Karpas-422 (cell line): Measurements from ENCODE around the gene TMTC2. TPM values are rescaled to one million over a fixed set of nuclear protein-coding genes. Genes with fewer than 3 reads are reported as not detected.
"Not testable (repeated sequence)": the region's sequence is repeated elsewhere in the genome, so short reads cannot be mapped to it uniquely, and the experiment has no call there.

ENCODE experiments used
- DNase-seq: peaks from one replicate; pipeline ENCODE4 v3.0.0-alpha.2; 2015
- H2AFZ ChIP-seq: fragments of 200-600 bp; sonication (generic); 2 replicates; pipeline ENCODE4 v1.6.1; 2014; ENCODE audit warnings: antibody characterized with exemption, low read length, mixed read lengths
- H3K27ac ChIP-seq: fragments of 200-600 bp; sonication (generic); 2 replicates; pipeline ENCODE4 v1.5.1; 2014; ENCODE audit warnings: mild to moderate bottlenecking, low read length, moderate library complexity
- H3K27me3 ChIP-seq: fragments of 200-600 bp; sonication (generic); 2 replicates; pipeline ENCODE4 v1.6.1; 2014; ENCODE audit warnings: low read length, mixed read lengths
- H3K36me3 ChIP-seq: fragments of 200-600 bp; sonication (generic); 2 replicates; pipeline ENCODE4 v1.6.1; 2014; ENCODE audit warnings: low read length, mixed read lengths; ENCODE audit not compliant: insufficient read depth
- H3K4me1 ChIP-seq: fragments of 200-600 bp; sonication (generic); 2 replicates; pipeline ENCODE4 v1.6.1; 2014; ENCODE audit warnings: mild to moderate bottlenecking, low read length, mixed read lengths
- H3K4me2 ChIP-seq: fragments of 200-600 bp; sonication (generic); 2 replicates; pipeline ENCODE4 v1.6.1; 2014; ENCODE audit warnings: low read length, low read depth, mild to moderate bottlenecking; ENCODE audit not compliant: poor library complexity, severe bottlenecking
- H3K4me3 ChIP-seq: fragments of 200-600 bp; sonication (generic); 2 replicates; pipeline ENCODE4 v1.5.1; 2014; ENCODE audit warnings: mild to moderate bottlenecking, antibody characterized with exemption, low read length, mixed read lengths
- H3K79me2 ChIP-seq: fragments of 200-600 bp; sonication (generic); 2 replicates; pipeline ENCODE4 v1.6.1; 2014; ENCODE audit warnings: mild to moderate bottlenecking, low read length, mixed read lengths
- H3K9ac ChIP-seq: fragments of 200-600 bp; sonication (generic); 2 replicates; pipeline ENCODE4 v1.6.0; 2014; ENCODE audit warnings: low read length
- H3K9me2 ChIP-seq: fragments of 200-600 bp; sonication (generic), shearing (Covaris generic); replicated peaks from 2 replicates; pipeline ENCODE4 v1.6.0; 2014; ENCODE audit warnings: mild to moderate bottlenecking, low read length, moderate library complexity; ENCODE audit not compliant: insufficient read depth
- H3K9me3 ChIP-seq: fragments of 300-700, 200-600 bp; sonication (generic); 2 replicates; pipeline ENCODE4 v1.6.1; 2014; ENCODE audit warnings: low read length, mixed read lengths
- H4K20me1 ChIP-seq: fragments of 200-600 bp; sonication (generic); 2 replicates; pipeline ENCODE4 v1.6.1; 2014; ENCODE audit warnings: mild to moderate bottlenecking, antibody characterized with exemption, low read length, low read depth; ENCODE audit not compliant: insufficient read depth
- total RNA-seq: library from RNA; depleted of rRNA; stranded (reverse); fragments of >200 nt; shearing (Covaris generic); gene quantifications from 2 replicates; pipeline ENCODE4 v1.2.3, GENCODE V29; 2014; ENCODE audit warnings: low replicate concordance

TMTC2 gene
- total RNA-seq, 1 experiment from 2014 or later = 5.0 TPM

DNA sequence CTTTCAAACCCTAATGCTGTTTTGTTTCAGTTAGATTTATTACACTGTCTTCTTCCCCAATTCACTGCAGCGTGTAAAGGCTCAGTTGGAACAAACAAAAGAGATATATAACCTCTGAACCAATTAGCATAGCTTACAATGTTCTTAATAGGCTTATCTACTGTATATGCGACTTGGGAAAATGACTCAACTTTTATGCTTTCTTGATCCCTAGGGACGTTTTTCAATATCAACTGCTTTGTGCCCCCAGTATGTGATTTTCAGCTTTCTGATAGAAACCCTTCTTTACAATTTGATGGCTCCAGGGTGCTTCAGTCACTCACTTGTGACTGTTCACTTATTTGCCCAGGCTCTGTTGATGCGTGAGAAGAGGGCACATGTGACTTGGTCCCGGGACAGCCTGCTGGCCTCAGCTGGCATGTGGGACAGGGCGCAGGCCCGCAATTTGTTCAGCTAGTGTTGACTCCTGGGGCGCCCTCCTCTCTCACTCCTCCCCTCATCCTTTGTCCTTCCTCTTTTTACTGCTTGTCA is 107.1 kb downstream of the TMTC2 start:
- H3K79me2 ChIP-seq = no peaks in the 10 kb centered on the region
- no peaks in the 10 kb centered on the region for H3K36me3 ChIP-seq
- H4K20me1 ChIP-seq = no peaks in the 10 kb centered on the region
- no peak overlapping the region for H3K4me2 ChIP-seq
- H3K9ac ChIP-seq = no peak overlapping the region
- no peaks in the 10 kb centered on the region for H3K9me2 ChIP-seq
- no peaks in the 10 kb centered on the region for H3K4me1 ChIP-seq
- no peak for DNase-seq
- H3K27ac ChIP-seq = no peak overlapping the region
- H3K27me3 ChIP-seq = no peaks in the 10 kb centered on the region
- H3K4me3 ChIP-seq = no peak overlapping the region
- H2AFZ ChIP-seq = no peak overlapping the region
- H3K9me3 ChIP-seq = no peaks in the 10 kb centered on the region

DNA sequence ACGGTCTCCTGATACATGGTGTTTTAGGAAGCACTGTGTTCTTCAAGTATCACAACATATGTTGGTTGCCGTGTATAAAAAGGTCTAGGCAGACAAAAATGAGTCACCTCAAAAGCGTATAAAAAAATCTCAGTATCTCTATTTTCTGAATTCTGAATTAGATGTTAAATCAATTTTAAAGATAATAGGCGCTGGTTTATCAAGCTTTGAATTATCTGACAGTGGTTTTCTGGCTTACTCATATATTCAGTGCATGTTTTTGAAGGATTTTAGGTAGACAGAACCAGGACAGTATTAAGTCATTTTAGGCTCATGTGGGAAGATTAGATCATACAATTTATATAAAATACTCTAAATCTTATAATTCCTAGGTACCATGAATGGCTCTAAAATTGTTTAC is 110.8 kb downstream of the TMTC2 start:
- Histone ChIP-seq H3K9me2 (no peaks in the 10 kb centered on the region), H3K36me3 (no peaks in the 10 kb centered on the region), H2AFZ (no peak overlapping the region), H3K79me2 (no peaks in the 10 kb centered on the region), H3K4me2 (no peak overlapping the region), H3K4me1 (no peaks in the 10 kb centered on the region), H3K9ac (no peak overlapping the region), H3K4me3 (no peak overlapping the region), H3K27me3 (no peaks in the 10 kb centered on the region), H3K9me3 (no peaks in the 10 kb centered on the region), H3K27ac (no peak overlapping the region), H4K20me1 (no peaks in the 10 kb centered on the region)
- DNase-seq = no peak

DNA sequence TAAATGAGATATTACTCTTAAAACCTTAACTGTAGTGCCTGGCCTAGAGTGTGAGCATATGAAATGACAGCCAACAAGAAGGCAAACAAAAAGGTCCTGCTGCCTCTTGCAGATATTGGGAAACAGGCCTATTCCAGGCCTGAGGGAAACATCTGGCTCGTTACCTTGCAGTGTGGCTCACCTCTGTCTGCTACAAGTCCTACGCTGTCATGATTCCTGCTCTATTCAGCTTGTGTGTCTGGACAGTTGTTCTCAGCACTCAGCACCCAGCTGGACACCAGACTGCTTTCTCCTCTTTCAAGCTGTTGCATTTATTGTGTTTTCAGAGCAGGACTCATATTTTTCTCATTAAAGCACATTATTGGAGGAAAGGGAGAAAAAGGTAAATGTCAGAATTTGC is 113.5 kb downstream of the TMTC2 start:
- no peaks in the 10 kb centered on the region for H3K4me1 ChIP-seq
- no peak overlapping the region for H3K9ac ChIP-seq
- no peaks in the 10 kb centered on the region for H3K27me3 ChIP-seq
- no peak overlapping the region for H3K4me3 ChIP-seq
- no peaks in the 10 kb centered on the region for H3K9me3 ChIP-seq
- no peaks in the 10 kb centered on the region for H3K9me2 ChIP-seq
- H3K79me2 ChIP-seq = no peaks in the 10 kb centered on the region
- no peak overlapping the region for H3K27ac ChIP-seq
- H3K36me3 ChIP-seq = no peaks in the 10 kb centered on the region
- no peak overlapping the region for H2AFZ ChIP-seq
- DNase-seq = no peak
- no peaks in the 10 kb centered on the region for H4K20me1 ChIP-seq
- H3K4me2 ChIP-seq = no peak overlapping the region

DNA sequence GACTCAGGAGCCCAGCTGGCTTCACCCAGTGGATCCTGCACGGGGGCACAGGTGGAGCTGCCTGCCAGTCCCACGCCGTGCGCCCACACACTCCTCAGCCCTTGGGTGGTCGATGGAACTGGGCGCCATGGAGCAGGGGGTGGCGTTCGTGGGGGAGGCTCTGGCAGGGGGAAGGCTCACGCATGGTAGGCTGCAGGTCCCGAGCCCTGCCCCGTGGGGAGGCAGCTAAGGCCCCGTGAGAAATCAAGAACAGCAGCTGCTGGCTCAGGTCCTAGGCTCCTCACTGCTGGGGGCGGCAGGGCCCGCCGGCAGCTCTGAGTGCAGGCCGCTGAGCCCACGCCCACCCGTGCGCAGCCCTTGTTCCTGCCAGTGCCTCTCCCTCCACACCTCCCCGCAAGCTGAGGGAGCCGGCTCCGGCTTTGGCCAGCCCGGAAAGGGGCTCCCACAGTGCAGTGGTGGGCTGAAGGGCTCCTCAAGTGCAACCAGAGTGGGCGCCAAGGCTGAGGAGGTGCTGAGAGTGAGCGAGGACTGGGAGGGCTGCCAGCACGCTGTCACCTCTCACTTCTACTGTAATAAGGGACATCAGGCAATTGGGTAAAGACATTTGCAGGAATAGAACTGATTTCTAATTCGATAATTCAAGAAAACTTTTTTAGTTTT is 115.4 kb downstream of the TMTC2 start:
- no peak for DNase-seq
- no peaks in the 10 kb centered on the region for H3K36me3 ChIP-seq
- no peak overlapping the region for H2AFZ ChIP-seq
- no peak overlapping the region for H3K4me2 ChIP-seq
- no peaks in the 10 kb centered on the region for H3K79me2 ChIP-seq
- H3K4me1 ChIP-seq = no peaks in the 10 kb centered on the region
- H3K9me3 ChIP-seq = no peaks in the 10 kb centered on the region
- H3K4me3 ChIP-seq = no peak overlapping the region
- no peaks in the 10 kb centered on the region for H3K9me2 ChIP-seq
- no peak overlapping the region for H3K27ac ChIP-seq
- no peaks in the 10 kb centered on the region for H4K20me1 ChIP-seq
- H3K9ac ChIP-seq = no peak overlapping the region
- no peaks in the 10 kb centered on the region for H3K27me3 ChIP-seq

DNA sequence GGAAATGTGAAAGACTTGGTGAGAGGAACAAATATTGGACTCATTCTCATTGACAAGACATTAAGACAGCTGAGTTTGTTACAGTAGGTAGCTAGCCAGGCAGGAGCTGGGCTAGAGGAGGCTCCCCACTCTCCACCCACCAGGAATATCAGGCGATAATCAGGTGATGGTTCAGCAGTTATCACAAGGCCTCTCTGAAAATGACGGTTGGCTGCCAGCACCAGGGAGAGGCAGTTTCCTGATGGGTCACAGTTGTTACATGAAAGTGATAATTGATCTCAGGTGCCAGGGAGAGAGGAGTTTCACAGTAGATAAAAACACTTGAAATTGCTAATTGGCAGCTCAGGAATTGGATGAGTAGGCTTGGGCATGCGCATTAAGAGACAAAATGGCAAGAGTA is 116.5 kb downstream of the TMTC2 start:
- Histone ChIP-seq H3K9ac (no peak overlapping the region), H3K4me3 (no peak overlapping the region), H3K9me2 (no peaks in the 10 kb centered on the region), H3K27ac (no peak overlapping the region), H3K27me3 (no peaks in the 10 kb centered on the region), H4K20me1 (no peaks in the 10 kb centered on the region), H3K36me3 (no peaks in the 10 kb centered on the region), H3K4me1 (no peaks in the 10 kb centered on the region), H2AFZ (no peak overlapping the region), H3K79me2 (no peaks in the 10 kb centered on the region), H3K9me3 (no peaks in the 10 kb centered on the region), H3K4me2 (no peak overlapping the region)
- no peak for DNase-seq

DNA sequence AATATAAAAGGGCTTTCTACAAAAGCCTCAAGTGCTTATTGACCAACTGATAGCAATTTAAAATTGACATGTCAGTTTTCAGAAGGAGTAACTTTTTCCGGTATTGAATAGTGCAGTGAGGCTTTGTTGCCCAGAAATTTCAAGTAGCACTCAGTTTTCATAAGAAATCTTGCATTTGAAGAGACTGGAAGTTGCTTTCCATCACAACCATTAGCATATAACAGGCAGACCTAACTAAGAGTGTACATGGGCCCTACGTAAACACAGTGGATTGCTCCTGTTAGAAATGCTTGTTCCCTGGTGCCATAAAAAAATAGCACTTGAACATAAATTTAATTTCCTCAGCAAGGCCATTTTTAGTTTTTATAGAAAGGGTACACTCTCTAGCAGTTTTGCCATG is 117.9 kb downstream of the TMTC2 start:
- no peaks in the 10 kb centered on the region for H3K4me1 ChIP-seq
- H3K9me3 ChIP-seq = no peaks in the 10 kb centered on the region
- no peak overlapping the region for H3K9ac ChIP-seq
- no peak for DNase-seq
- H2AFZ ChIP-seq = no peak overlapping the region
- H4K20me1 ChIP-seq = no peaks in the 10 kb centered on the region
- no peak overlapping the region for H3K4me2 ChIP-seq
- no peak overlapping the region for H3K27ac ChIP-seq
- H3K9me2 ChIP-seq = no peaks in the 10 kb centered on the region
- no peak overlapping the region for H3K4me3 ChIP-seq
- H3K36me3 ChIP-seq = no peaks in the 10 kb centered on the region
- H3K27me3 ChIP-seq = no peaks in the 10 kb centered on the region
- no peaks in the 10 kb centered on the region for H3K79me2 ChIP-seq

DNA sequence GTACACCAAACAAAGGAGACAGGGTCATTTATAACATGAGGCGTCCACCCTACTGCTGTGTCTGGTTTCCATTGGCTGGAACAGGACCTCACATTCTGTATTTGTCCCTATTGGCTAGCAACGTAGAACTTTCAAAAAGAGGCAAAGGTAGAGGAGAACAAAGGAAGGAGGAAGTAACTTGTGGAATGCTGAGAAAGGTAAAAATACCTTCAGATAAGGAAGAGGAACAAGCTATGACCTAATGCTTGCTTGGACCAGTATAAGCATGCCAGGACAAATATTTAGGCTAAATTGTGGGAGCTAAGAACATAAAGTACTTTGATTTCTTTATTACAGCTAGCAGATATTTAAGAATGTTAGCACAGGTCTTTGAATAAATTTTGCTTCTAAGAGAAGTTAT is 118.3 kb downstream of the TMTC2 start:
- not testable (repeated sequence) for H2AFZ ChIP-seq, DNase-seq

DNA sequence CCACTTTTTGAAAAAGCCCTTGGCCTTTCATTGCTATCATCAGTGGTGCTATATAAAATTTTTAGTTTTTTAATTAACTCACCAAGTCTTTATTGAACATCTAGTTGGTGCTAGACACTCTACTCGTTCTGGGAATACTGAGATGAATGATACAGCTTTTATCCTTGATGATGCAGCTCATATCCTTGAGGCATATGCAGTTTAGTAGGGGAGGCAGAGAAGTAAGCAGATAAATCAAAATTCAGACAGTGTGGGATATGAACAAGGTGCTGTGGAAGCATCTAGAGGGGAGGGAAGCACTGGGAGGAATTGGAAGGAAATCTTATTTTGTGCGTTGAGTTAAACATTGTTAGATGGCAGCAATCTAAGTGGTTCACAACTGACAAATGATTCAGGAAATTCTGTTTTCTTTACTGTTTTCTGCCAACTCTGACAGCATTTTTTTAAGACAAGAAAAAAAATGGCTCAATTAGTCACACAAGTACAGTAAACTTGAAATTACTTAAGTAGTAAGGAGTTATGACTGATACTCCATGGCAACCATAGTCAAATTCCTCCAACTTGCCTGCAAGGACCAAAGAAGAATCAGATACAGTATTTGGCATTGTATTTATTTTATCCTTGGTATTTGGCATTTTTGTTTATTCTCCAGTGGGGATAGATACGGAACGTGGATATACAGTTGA is 119.2 kb downstream of the TMTC2 start:
- H3K27ac ChIP-seq = no peak overlapping the region
- H3K9me2 ChIP-seq = no peaks in the 10 kb centered on the region
- H3K4me2 ChIP-seq = no peak overlapping the region
- no peak for DNase-seq
- H3K9me3 ChIP-seq = no peaks in the 10 kb centered on the region
- H3K27me3 ChIP-seq = no peaks in the 10 kb centered on the region
- H3K9ac ChIP-seq = no peak overlapping the region
- no peak overlapping the region for H3K4me3 ChIP-seq
- H3K4me1 ChIP-seq = no peaks in the 10 kb centered on the region
- no peaks in the 10 kb centered on the region for H3K79me2 ChIP-seq
- no peak overlapping the region for H2AFZ ChIP-seq
- no peaks in the 10 kb centered on the region for H3K36me3 ChIP-seq
- H4K20me1 ChIP-seq = no peaks in the 10 kb centered on the region

More for the DNA sequence above, 118.3 kb downstream of the TMTC2 start:
- H3K4me3 ChIP-seq, H3K27me3 ChIP-seq, H3K4me1 ChIP-seq, H3K79me2 ChIP-seq, H3K4me2 ChIP-seq, H3K36me3 ChIP-seq, H3K27ac ChIP-seq, H3K9ac ChIP-seq, H4K20me1 ChIP-seq, H3K9me2 ChIP-seq, H3K9me3 ChIP-seq: not testable (repeated sequence)
